Testis (tissue), 3 donors: ENCODE results near the gene RAD51D. TPM values are rescaled to one million over a fixed set of nuclear protein-coding genes. Genes with fewer than 3 reads are reported as not detected.
"Not testable (repeated sequence)": the region's sequence is repeated elsewhere in the genome, so short reads cannot be mapped to it uniquely, and the experiment has no call there.

Source experiments
- DNase-seq: peaks from one replicate; pipeline ENCODE4 v3.0.0-alpha.2; 2019
- H3K27ac ChIP-seq, 2 donors: fragments of 200-600 bp; sonication (generic); one replicate each; pipeline ENCODE4 v1.5.1; 2019
- H3K27me3 ChIP-seq: fragments of 200-600 bp; sonication (generic); one replicate; pipeline ENCODE4 v1.5.1; 2019
- H3K36me3 ChIP-seq: fragments of 200-600 bp; sonication (generic); one replicate; pipeline ENCODE4 v1.5.1; 2017; ENCODE audit warnings: low read depth; ENCODE audit errors: missing control alignments
- H3K4me1 ChIP-seq: fragments of 200-600 bp; sonication (generic); one replicate; pipeline ENCODE4 v1.5.1; 2019
- H3K4me3 ChIP-seq, 2 donors: fragments of 200-600 bp; sonication (generic); one replicate each; pipeline ENCODE4 v1.5.1; 2017 to 2019
- H3K9me3 ChIP-seq: fragments of 200-600 bp; sonication (generic); one replicate; pipeline ENCODE4 v1.5.1; 2017
- CTCF ChIP-seq, 3 experiments: fragments of 450-650 bp in 2 of 3; fragments of 200-600 bp in 1 of 3; sonication (generic) in 1 of 3; IDR thresholded peaks; one replicate each; pipeline ENCODE4 v1.5.1; 2016 to 2019; ENCODE audit warnings: antibody characterized with exemption in 3 of 3, mild to moderate bottlenecking in 2 of 3, moderate library complexity in 1 of 3
- POLR2A ChIP-seq: fragments of 450-650 bp; IDR thresholded peaks from one replicate; pipeline ENCODE4 v1.6.1; 2017; ENCODE audit warnings: antibody characterized with exemption, mild to moderate bottlenecking, moderate library complexity
- WGBS, 2 donors: methylation state at CpG; one replicate each; pipeline ENCODE4 v1.1.5; 2018; 5-methylcytosine and 5-hydroxymethylcytosine counted together
- intact Hi-C: fragments of 100-400 bp; cut with DNase I; formaldehyde crosslinking; loops from one replicate; pipeline ENCODE4 v1.15.1; 2023; ENCODE audit warnings: low total_unique reads
- polyA plus RNA-seq: library from polyadenylated mRNA; stranded (reverse); fragments of 350-450 nt; fragmentation: Illumina TruSeq; extraction: RNeasy Lipid Tissue Mini Kit (QIAGEN cat#74804); gene quantifications from one replicate; pipeline ENCODE4 v1.2.3, GENCODE V29; 2014; ENCODE audit warnings: low read depth, low replicate concordance; ENCODE audit not compliant: insufficient read depth
- small RNA-seq, 2 donors: library from RNA; depleted of rRNA; stranded (forward); fragments of <200 nt; gene quantifications; one replicate each; pipeline ENCODE3, GENCODE V24; 2016
- total RNA-seq, 2 donors: library from RNA; depleted of rRNA; stranded (reverse); fragments of >200 nt; gene quantifications; one replicate each; pipeline ENCODE4 v1.2.3, GENCODE V29; 2016

Gene RAD51D
- total and polyA plus RNA-seq, 3 donors from 2014 or later, result 16.8 to 24.3 (median 18.4) TPM

- no peak for TF ChIP-seq POLR2A
- TF ChIP-seq CTCF (IDR thresholded peaks at IDR 0.05), result no peak
- Histone ChIP-seq H3K4me1 (peaks cover 6% of the 10 kb centered on the region), H3K27me3 (no peaks in the 10 kb centered on the region), H3K36me3 (no peaks in the 10 kb centered on the region), H3K27ac (no peak overlapping the region), H3K9me3 (no peaks in the 10 kb centered on the region), H3K4me3 (no peak overlapping the region)
- no peak for DNase-seq
- WGBS, 2 donors, result 85 to 87% methylated on average over 5 of the region's 5 CpGs
- intact Hi-C loops, result no loop called here
Observed at GRCh38 chr17:35046740-35047283, 72.8 kb downstream of the RAD51D start.

GRCh38 chr17:35046245-35046644 lies 73.4 kb downstream of the RAD51D start:
- H3K9me3 ChIP-seq, result no peaks in the 10 kb centered on the region
- intact Hi-C loops, result no loop called here
- H3K27ac ChIP-seq, result no peak overlapping the region
- 82 to 86% methylated on average over 4 of the region's 4 CpGs for WGBS, 2 donors
- no peak for TF ChIP-seq CTCF (IDR thresholded peaks at IDR 0.05)
- no peak for TF ChIP-seq POLR2A
- H3K27me3 ChIP-seq, result no peaks in the 10 kb centered on the region
- peaks cover 4% of the 10 kb centered on the region for H3K4me1 ChIP-seq
- no peak overlapping the region for H3K4me3 ChIP-seq
- DNase-seq, result no peak
- H3K36me3 ChIP-seq, result no peaks in the 10 kb centered on the region

GRCh38 chr17:35045458-35045979 lies 74.1 kb downstream of the RAD51D start:
- H3K4me3 ChIP-seq, H3K4me1 ChIP-seq, intact Hi-C loops, H3K27ac ChIP-seq, H3K36me3 ChIP-seq, H3K27me3 ChIP-seq, DNase-seq, H3K9me3 ChIP-seq: not testable (repeated sequence)
- WGBS, 2 donors, result 89 to 95% methylated on average over 13 of the region's 13 CpGs

- no peaks in the 10 kb centered on the region for H3K36me3 ChIP-seq
- no peak for TF ChIP-seq CTCF (IDR thresholded peaks at IDR 0.05)
- no peak for TF ChIP-seq POLR2A
- H3K4me3 ChIP-seq, result no peak overlapping the region
- no peak for DNase-seq
- 89 to 95% methylated on average over 8 of the region's 8 CpGs for WGBS, 2 donors
- intact Hi-C loops, result no loop called here
- no peaks in the 10 kb centered on the region for H3K27me3 ChIP-seq
- H3K9me3 ChIP-seq, result no peaks in the 10 kb centered on the region
- H3K4me1 ChIP-seq, result no peaks in the 10 kb centered on the region
- no peak overlapping the region for H3K27ac ChIP-seq
Observed at GRCh38 chr17:35044181-35044580, 75.5 kb downstream of the RAD51D start.

Small RNA genes lying within 50 kb of the gene (small RNA-seq; reads per million reads assigned to genes)
- gene AC004223.1 (0 reads per million in 2 donors), gene RNU6-840P (0 reads per million in 2 donors)

Other genes starting within 250 kb of the RAD51D start
- 10 to 100 TPM; 46.8 to 56.5 TPM for gene CCT6B, start 158.4 kb downstream of the RAD51D start, total RNA-seq
- gene CCT6B, start 158.4 kb downstream of the RAD51D start, polyA plus RNA-seq, result 226 TPM
- gene ZNF830, start 158.3 kb downstream of the RAD51D start, total RNA-seq, result 10 to 100 TPM; 20.2 to 21.6 TPM
- 20.6 TPM for gene ZNF830, start 158.3 kb downstream of the RAD51D start, polyA plus RNA-seq
- 10 to 100 TPM; 66.7 to 70.9 TPM for gene LIG3, start 139.3 kb downstream of the RAD51D start, total RNA-seq
- 54.4 TPM for gene LIG3, start 139.3 kb downstream of the RAD51D start, polyA plus RNA-seq
- gene RFFL, start 56.2 kb downstream of the RAD51D start, total RNA-seq, result 10 to 100 TPM; 42.0 to 46.3 TPM
- gene RFFL, start 56.2 kb downstream of the RAD51D start, polyA plus RNA-seq, result 68.6 TPM
- 100 to 1,000 TPM in 1 of 2 donors, 10 to 100 TPM in 1; 39.0 to 120 TPM for gene FNDC8, start 1.8 kb upstream of the RAD51D start, total RNA-seq
- 138 TPM for gene FNDC8, start 1.8 kb upstream of the RAD51D start, polyA plus RNA-seq
- 10 to 100 TPM; 14.6 to 15.4 TPM for gene NLE1, start 22.4 kb upstream of the RAD51D start, total RNA-seq
- 12.8 TPM for gene NLE1, start 22.4 kb upstream of the RAD51D start, polyA plus RNA-seq
- 1 to 10 TPM in 1 of 2 donors, under 1 TPM in 1; 0.68 to 1.1 TPM for gene UNC45B, start 28.0 kb upstream of the RAD51D start, total RNA-seq
- 2.2 TPM for gene UNC45B, start 28.0 kb upstream of the RAD51D start, polyA plus RNA-seq
- gene SLC35G3, start 74.5 kb upstream of the RAD51D start, total RNA-seq, result 1 to 10 TPM in 1 of 2 donors, under 1 TPM in 1; 0.99 to 4.1 TPM
- 2.7 TPM for gene SLC35G3, start 74.5 kb upstream of the RAD51D start, polyA plus RNA-seq
- gene SLFN5, start 123.2 kb upstream of the RAD51D start, total RNA-seq, result 1 to 10 TPM; 5.9 to 6.1 TPM
- gene SLFN5, start 123.2 kb upstream of the RAD51D start, polyA plus RNA-seq, result 2.4 TPM